Measurements from ENCODE around the gene ZNF563.

ZNF563 gene

GRCh38 chr19:12333162-12334159 lies at the start of gene ZNF563:
TSS of gene ZNF563 (minus strand) at chr19:12333633. CDS start at chr19:12333482, 151 bp downstream.
- TF ChIP-seq EZH2 (IDR thresholded peaks at IDR 0.05; ENCODE audit: borderline replicate concordance, low read depth, low read length, severe bottlenecking) (no peak), CTCF (IDR thresholded peaks at IDR 0.05; ENCODE audit: borderline replicate concordance, extremely low read depth, low read length, poor library complexity, severe bottlenecking) (no peak)
- Histone ChIP-seq H3K4me1 (ENCODE audit: insufficient read depth, low read length) (peaks cover 29% of the 10 kb centered on the region), H2AFZ (ENCODE audit: low read depth, low read length) (peak within 1 kb of the TSS; percentile 98)

GRCh38 chr19:12380444-12380737 lies 47.0 kb upstream of the ZNF563 start:
- Histone ChIP-seq H3K36me3 (ENCODE audit: insufficient read depth, low read length) (no peaks in the 10 kb centered on the region), H3K27ac (ENCODE audit: low read length) (no peak overlapping the region), H3K27me3 (ENCODE audit: insufficient read depth, low read length, poor library complexity) (no peaks in the 10 kb centered on the region), H3K79me2 (ENCODE audit: insufficient read depth, low read length) (no peaks in the 10 kb centered on the region), H3K4me1 (ENCODE audit: insufficient read depth, low read length) (no peaks in the 10 kb centered on the region), H2AFZ (ENCODE audit: low read depth, low read length) (no peak overlapping the region), H3K4me2 (ENCODE audit: insufficient read depth, low read length) (no peak overlapping the region), H4K20me1 (ENCODE audit: insufficient read depth, low read length) (no peaks in the 10 kb centered on the region), H3K9me3 (ENCODE audit: insufficient read depth, low read length, severe bottlenecking) (no peaks in the 10 kb centered on the region), H3K4me3 (ENCODE audit: low read depth in 1 of 2, low read length in 2 of 2) (no peak overlapping the region), H3K9ac (ENCODE audit: low read depth, low read length) (no peak overlapping the region)
- ATAC-seq (ENCODE audit: insufficient read depth, low read depth) (no peak), DNase-seq (no peak)
- TF ChIP-seq CTCF (IDR thresholded peaks at IDR 0.05; ENCODE audit: borderline replicate concordance, extremely low read depth, low read length, poor library complexity, severe bottlenecking) (no peak), EZH2 (IDR thresholded peaks at IDR 0.05; ENCODE audit: borderline replicate concordance, low read depth, low read length, severe bottlenecking) (no peak)

More at GRCh38 chr19:12333162-12334159, at the start of gene ZNF563:
- 0 out of 2 replicates have a peak, but pooled peaks cover 3% of the 10 kb centered on the region for H3K79me2 ChIP-seq (ENCODE audit: insufficient read depth, low read length)
- peak within 1 kb of the TSS; percentile 85 for H3K27ac ChIP-seq (ENCODE audit: low read length)
- H3K36me3 ChIP-seq (ENCODE audit: insufficient read depth, low read length) = no peaks in the 10 kb centered on the region; the same call in 1 of the 2 replicates
- ATAC-seq (ENCODE audit: insufficient read depth, low read depth) (peak; percentile 97), DNase-seq (peak; percentile 100)
- H4K20me1 ChIP-seq (ENCODE audit: insufficient read depth, low read length) = no peaks in the 10 kb centered on the region
- H3K4me2 ChIP-seq (ENCODE audit: insufficient read depth, low read length) = peak within 1 kb of the TSS; percentile 90
- H3K9me3 ChIP-seq (ENCODE audit: insufficient read depth, low read length, severe bottlenecking) = no peaks in the 10 kb centered on the region
- H3K9ac ChIP-seq (ENCODE audit: low read depth, low read length) = peak within 1 kb of the TSS; percentile 86
- peak within 1 kb of the TSS; percentile 58 to 88 for H3K4me3 ChIP-seq (ENCODE audit: low read depth in 1 of 2, low read length in 2 of 2)
- H3K27me3 ChIP-seq (ENCODE audit: insufficient read depth, low read length, poor library complexity) = no peaks in the 10 kb centered on the region

- no peaks in the 10 kb centered on the region for H3K27me3 ChIP-seq (ENCODE audit: insufficient read depth, low read length, poor library complexity)
- no peak overlapping the region for H3K27ac ChIP-seq (ENCODE audit: low read length)
- no peaks in the 10 kb centered on the region for H3K4me1 ChIP-seq (ENCODE audit: insufficient read depth, low read length)
- H2AFZ ChIP-seq (ENCODE audit: low read depth, low read length) = no peak overlapping the region
- no peaks in the 10 kb centered on the region for H3K79me2 ChIP-seq (ENCODE audit: insufficient read depth, low read length)
- H3K9me3 ChIP-seq (ENCODE audit: insufficient read depth, low read length, severe bottlenecking) = no peaks in the 10 kb centered on the region
- TF ChIP-seq EZH2 (IDR thresholded peaks at IDR 0.05; ENCODE audit: borderline replicate concordance, low read depth, low read length, severe bottlenecking) (no peak), CTCF (IDR thresholded peaks at IDR 0.05; ENCODE audit: borderline replicate concordance, extremely low read depth, low read length, poor library complexity, severe bottlenecking) (no peak)
- H3K9ac ChIP-seq (ENCODE audit: low read depth, low read length) = no peak overlapping the region
- H3K4me2 ChIP-seq (ENCODE audit: insufficient read depth, low read length) = no peak overlapping the region
- H4K20me1 ChIP-seq (ENCODE audit: insufficient read depth, low read length) = no peaks in the 10 kb centered on the region
- no peak for ATAC-seq (ENCODE audit: insufficient read depth, low read depth)
- no peak for DNase-seq
- no peaks in the 10 kb centered on the region for H3K36me3 ChIP-seq (ENCODE audit: insufficient read depth, low read length)
- no peak overlapping the region for H3K4me3 ChIP-seq (ENCODE audit: low read depth in 1 of 2, low read length in 2 of 2)
Measured at GRCh38 chr19:12379732-12380443, 46.5 kb upstream of the ZNF563 start.

Measured in DND-41 (cell line).